Trophoblast cell (in vitro differentiated cells and primary cell): ENCODE measurements around the gene FGD4.

Experiments used
- DNase-seq, 2 donors: peaks; one replicate each; pipeline ENCODE4 v3.0.0-alpha.2; 2016
- H2AFZ ChIP-seq: 2 replicates; pipeline ENCODE4 v1.6.1; 2013; ENCODE audit warnings: low read length, moderate library complexity, mild to moderate bottlenecking; ENCODE audit not compliant: insufficient read depth, poor library complexity
- H2AK5ac ChIP-seq: 2 replicates; pipeline ENCODE4 v1.6.1; 2013; ENCODE audit warnings: mild to moderate bottlenecking, low read length
- H2BK120ac ChIP-seq: 2 replicates; pipeline ENCODE4 v1.6.1; 2013; ENCODE audit warnings: low read length, mild to moderate bottlenecking, moderate library complexity; ENCODE audit not compliant: insufficient read depth, poor library complexity
- H2BK12ac ChIP-seq: 2 replicates; pipeline ENCODE4 v1.6.1; 2013; ENCODE audit warnings: mild to moderate bottlenecking, low read length, moderate library complexity
- H2BK5ac ChIP-seq: 2 replicates; pipeline ENCODE4 v1.6.1; 2013; ENCODE audit warnings: low read length, low read depth, moderate library complexity, mild to moderate bottlenecking; ENCODE audit not compliant: poor library complexity
- H3K14ac ChIP-seq: 2 replicates; pipeline ENCODE4 v1.6.1; 2013; ENCODE audit warnings: mild to moderate bottlenecking, low read length
- H3K18ac ChIP-seq: 2 replicates; pipeline ENCODE4 v1.6.1; 2013; ENCODE audit warnings: mild to moderate bottlenecking, low read length
- H3K23ac ChIP-seq: 2 replicates; pipeline ENCODE4 v1.6.1; 2013; ENCODE audit warnings: low read length
- H3K27ac ChIP-seq: 2 replicates; pipeline ENCODE4 v1.5.1; 2013; ENCODE audit warnings: low read depth, mild to moderate bottlenecking, inconsistent platforms, low read length, moderate library complexity
- H3K27me3 ChIP-seq: 2 replicates; pipeline ENCODE4 v1.6.1; 2013; ENCODE audit warnings: inconsistent platforms, mild to moderate bottlenecking, low read length, moderate library complexity; ENCODE audit not compliant: insufficient read depth
- H3K36me3 ChIP-seq, 2 experiments: 1 replicate in 1 of 2; 2 replicates in 1 of 2; pipeline ENCODE4 v1.6.1; 2013; ENCODE audit warnings: low read length in 2 of 2, mild to moderate bottlenecking in 2 of 2, moderate library complexity in 1 of 2; ENCODE audit not compliant: insufficient read depth in 2 of 2, control insufficient read depth in 1 of 2
- H3K4ac ChIP-seq: 2 replicates; pipeline ENCODE4 v1.6.1; 2013; ENCODE audit warnings: low read depth, mild to moderate bottlenecking, low read length, moderate library complexity
- H3K4me1 ChIP-seq, 2 experiments: 1 replicate in 1 of 2; 2 replicates in 1 of 2; pipeline ENCODE4 v1.6.1; 2013; ENCODE audit warnings: low read length in 2 of 2, mild to moderate bottlenecking in 2 of 2, moderate library complexity in 1 of 2; ENCODE audit not compliant: insufficient read depth in 2 of 2, control insufficient read depth in 1 of 2
- H3K4me2 ChIP-seq: 2 replicates; pipeline ENCODE4 v1.6.1; 2013; ENCODE audit warnings: inconsistent platforms, mild to moderate bottlenecking, low read length, moderate library complexity
- H3K4me3 ChIP-seq: 2 replicates; pipeline ENCODE4 v1.5.1; 2013; ENCODE audit warnings: mild to moderate bottlenecking, low read depth, low read length, inconsistent platforms
- H3K79me1 ChIP-seq: one replicate; pipeline ENCODE4 v1.6.1; 2013; ENCODE audit warnings: low read length
- H3K79me2 ChIP-seq: 2 replicates; pipeline ENCODE4 v1.6.1; 2013; ENCODE audit warnings: low read length, mild to moderate bottlenecking; ENCODE audit not compliant: control insufficient read depth, insufficient read depth, poor library complexity
- H3K9ac ChIP-seq: 2 replicates; pipeline ENCODE4 v1.6.1; 2013; ENCODE audit warnings: mild to moderate bottlenecking, low read length
- H3K9me3 ChIP-seq: 2 replicates; pipeline ENCODE4 v1.6.1; 2013; ENCODE audit warnings: low read depth, mild to moderate bottlenecking, control low read depth, inconsistent platforms, low read length; ENCODE audit not compliant: insufficient read depth
- H4K12ac ChIP-seq: 2 replicates; pipeline ENCODE4 v1.6.1; 2013; ENCODE audit warnings: low read depth, mild to moderate bottlenecking, low read length, moderate library complexity
- H4K8ac ChIP-seq: 2 replicates; pipeline ENCODE4 v1.6.1; 2013; ENCODE audit warnings: low read depth, mild to moderate bottlenecking, low read length, moderate library complexity
- H4K91ac ChIP-seq: one replicate; pipeline ENCODE4 v1.6.1; 2013; ENCODE audit warnings: low read depth, mild to moderate bottlenecking, low read length, moderate library complexity
- WGBS: extraction: QIAGEN DNeasy Blood & Tissue Kit; methylation state at CpG from one replicate; pipeline ENCODE4 v1.1.7; 2013; ENCODE audit warnings: missing lambda C conversion rate; ENCODE audit not compliant: insufficient read length, insufficient coverage; ENCODE audit errors: extremely low coverage; 5-methylcytosine and 5-hydroxymethylcytosine counted together

FGD4 gene

DNA sequence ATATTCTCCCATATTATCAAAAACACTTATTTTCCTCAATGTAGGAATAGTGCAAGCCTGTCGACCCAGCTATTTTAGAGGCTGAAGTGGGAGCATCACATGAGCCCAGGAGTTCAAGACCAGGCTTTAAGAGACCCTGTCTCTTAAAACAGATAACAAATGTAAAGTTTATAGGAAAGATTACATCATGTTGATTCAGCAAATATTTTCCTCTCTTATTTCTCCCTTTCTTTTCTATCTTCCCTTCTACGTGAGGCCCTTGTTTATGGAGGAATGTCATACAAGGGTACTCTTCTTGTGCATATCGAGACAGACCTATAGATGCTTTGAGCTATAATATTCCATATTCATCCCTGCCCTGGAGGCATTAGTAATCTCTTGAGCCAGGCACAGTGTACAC, 36.5 kb upstream of the FGD4 start:
- no peak overlapping the region for H2BK120ac ChIP-seq
- H4K12ac ChIP-seq = no peak overlapping the region
- no peak for DNase-seq
- no peak overlapping the region for H3K18ac ChIP-seq
- H3K4me2 ChIP-seq = no peak overlapping the region
- no peaks in the 10 kb centered on the region for H3K79me2 ChIP-seq
- H3K4ac ChIP-seq = no peak overlapping the region
- H2BK12ac ChIP-seq = no peak overlapping the region
- no peak overlapping the region for H2AK5ac ChIP-seq
- H3K79me1 ChIP-seq = no peaks in the 10 kb centered on the region
- H4K8ac ChIP-seq = no peak overlapping the region
- H3K36me3 ChIP-seq = no peaks in the 10 kb centered on the region
- H3K9ac ChIP-seq = no peak overlapping the region
- H3K4me3 ChIP-seq = no peak overlapping the region
- no peaks in the 10 kb centered on the region for H3K27me3 ChIP-seq
- no peak overlapping the region for H3K14ac ChIP-seq
- no peak overlapping the region for H4K91ac ChIP-seq
- no peak overlapping the region for H3K23ac ChIP-seq
- H3K9me3 ChIP-seq = no peaks in the 10 kb centered on the region
- WGBS = no CpG with 5 or more reads among the region's 3 CpGs
- no peak overlapping the region for H2AFZ ChIP-seq
- no peaks in the 10 kb centered on the region for H3K4me1 ChIP-seq
- H2BK5ac ChIP-seq = no peak overlapping the region
- no peak overlapping the region for H3K27ac ChIP-seq

DNA sequence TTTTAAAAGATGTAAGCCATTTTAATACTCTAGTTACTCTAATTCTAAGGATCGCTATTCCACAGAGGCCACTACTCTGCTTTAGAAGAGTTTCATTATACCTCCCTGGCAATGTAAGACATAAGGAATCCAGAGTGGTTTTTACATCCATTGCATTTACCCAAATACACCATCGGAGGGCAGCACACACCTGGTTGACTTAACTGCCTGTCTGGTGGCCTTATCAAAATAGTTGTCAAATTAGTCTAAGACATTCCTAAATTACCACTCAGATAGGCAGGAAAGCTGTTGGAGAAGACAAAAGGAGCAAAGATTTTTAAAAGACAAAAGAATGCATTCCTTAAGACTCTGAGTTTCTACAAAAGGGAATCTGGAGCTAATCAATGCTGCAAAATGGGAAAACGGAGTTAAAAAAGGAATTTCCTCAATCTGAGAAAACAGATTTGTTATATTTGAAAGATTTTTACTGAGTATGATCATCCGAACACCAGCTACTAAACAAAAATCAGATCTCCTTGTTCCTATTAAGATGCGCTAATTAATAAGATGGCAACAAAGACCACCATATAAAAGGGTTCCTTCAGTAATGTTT, 33.8 kb upstream of the FGD4 start:
- H3K18ac ChIP-seq = no peak overlapping the region
- no CpG with 5 or more reads among the region's 5 CpGs for WGBS
- H3K23ac ChIP-seq = no peak overlapping the region

GRCh38 chr12:32366714-32367113, 32.6 kb upstream of the FGD4 start:
- Histone ChIP-seq H4K12ac (no peak overlapping the region), H3K9ac (no peak overlapping the region), H3K18ac (no peak overlapping the region), H3K14ac (no peak overlapping the region), H2BK12ac (no peak overlapping the region), H3K79me2 (no peaks in the 10 kb centered on the region), H2AK5ac (no peak overlapping the region), H3K4me2 (no peak overlapping the region), H3K4me3 (no peak overlapping the region), H3K27me3 (no peaks in the 10 kb centered on the region), H3K4me1 (no peaks in the 10 kb centered on the region), H3K23ac (no peak overlapping the region), H3K36me3 (no peaks in the 10 kb centered on the region), H2BK5ac (no peak overlapping the region), H2AFZ (no peak overlapping the region), H4K8ac (no peak overlapping the region), H3K9me3 (no peaks in the 10 kb centered on the region), H4K91ac (no peak overlapping the region), H3K4ac (no peak overlapping the region), H2BK120ac (no peak overlapping the region), H3K27ac (no peak overlapping the region), H3K79me1 (no peaks in the 10 kb centered on the region)
- WGBS = no CpG with 5 or more reads among the region's 1 CpG
- DNase-seq = no peak

More for the DNA sequence above, 33.8 kb upstream of the FGD4 start:
- no peaks in the 10 kb centered on the region for H3K4me1 ChIP-seq
- H2AK5ac ChIP-seq = no peak overlapping the region
- H4K8ac ChIP-seq = no peak overlapping the region
- H3K4ac ChIP-seq = no peak overlapping the region
- H3K79me2 ChIP-seq = no peaks in the 10 kb centered on the region
- no peak overlapping the region for H4K12ac ChIP-seq
- no peaks in the 10 kb centered on the region for H3K27me3 ChIP-seq
- no peak overlapping the region for H2BK5ac ChIP-seq
- H3K4me2 ChIP-seq = no peak overlapping the region
- no peak overlapping the region for H2BK12ac ChIP-seq
- peak; percentile 79 to 95 for DNase-seq
- H3K79me1 ChIP-seq = no peaks in the 10 kb centered on the region
- H4K91ac ChIP-seq = no peak overlapping the region
- H3K27ac ChIP-seq = no peak overlapping the region
- H2AFZ ChIP-seq = no peak overlapping the region
- no peak overlapping the region for H3K4me3 ChIP-seq
- no peak overlapping the region for H3K14ac ChIP-seq
- H3K9me3 ChIP-seq = no peaks in the 10 kb centered on the region
- no peaks in the 10 kb centered on the region for H3K36me3 ChIP-seq
- H3K9ac ChIP-seq = no peak overlapping the region
- no peak overlapping the region for H2BK120ac ChIP-seq

GRCh38 chr12:32367381-32367780, 32.0 kb upstream of the FGD4 start:
- Histone ChIP-seq H2BK120ac (no peak overlapping the region), H3K14ac (no peak overlapping the region), H3K18ac (no peak overlapping the region), H3K23ac (no peak overlapping the region), H3K79me1 (no peaks in the 10 kb centered on the region), H2BK12ac (no peak overlapping the region), H2AK5ac (no peak overlapping the region), H3K4me2 (no peak overlapping the region), H3K4ac (no peak overlapping the region), H2BK5ac (no peak overlapping the region), H3K9ac (no peak overlapping the region), H3K27ac (no peak overlapping the region), H3K79me2 (no peaks in the 10 kb centered on the region), H2AFZ (no peak overlapping the region), H3K4me1 (no peaks in the 10 kb centered on the region), H3K36me3 (no peaks in the 10 kb centered on the region), H4K91ac (no peak overlapping the region), H4K12ac (no peak overlapping the region), H3K27me3 (no peaks in the 10 kb centered on the region), H4K8ac (no peak overlapping the region), H3K9me3 (no peaks in the 10 kb centered on the region), H3K4me3 (no peak overlapping the region)
- peak in 1 of 2 donors; percentile 25 for DNase-seq
- WGBS = no CpG with 5 or more reads among the region's 4 CpGs
